Caki2 (cell line): ENCODE results near the gene TBX5. TPM values are rescaled to one million over a fixed set of nuclear protein-coding genes. Genes with fewer than 3 reads are reported as not detected.

Experiments used
- DNase-seq: peaks from one replicate; pipeline ENCODE4 v3.0.0-alpha.2; 2015; ENCODE audit warnings: low read depth
- in situ Hi-C: cut with HindIII; loops from 2 replicates; pipeline ENCODE4 v1.10.0; 2016; ENCODE audit warnings: low sequenced_read_pairs, low pct_unique_long_range_greater_than_20kb, mixed read lengths
- total RNA-seq: library from RNA; depleted of rRNA; stranded (reverse); fragments of >200 nt; shearing (Covaris generic); gene quantifications from 2 replicates; pipeline ENCODE4 v1.2.3, GENCODE V29; 2014; ENCODE audit warnings: low replicate concordance; rRNA removed

Gene TBX5
- not detected in 2 replicates for total RNA-seq

DNA sequence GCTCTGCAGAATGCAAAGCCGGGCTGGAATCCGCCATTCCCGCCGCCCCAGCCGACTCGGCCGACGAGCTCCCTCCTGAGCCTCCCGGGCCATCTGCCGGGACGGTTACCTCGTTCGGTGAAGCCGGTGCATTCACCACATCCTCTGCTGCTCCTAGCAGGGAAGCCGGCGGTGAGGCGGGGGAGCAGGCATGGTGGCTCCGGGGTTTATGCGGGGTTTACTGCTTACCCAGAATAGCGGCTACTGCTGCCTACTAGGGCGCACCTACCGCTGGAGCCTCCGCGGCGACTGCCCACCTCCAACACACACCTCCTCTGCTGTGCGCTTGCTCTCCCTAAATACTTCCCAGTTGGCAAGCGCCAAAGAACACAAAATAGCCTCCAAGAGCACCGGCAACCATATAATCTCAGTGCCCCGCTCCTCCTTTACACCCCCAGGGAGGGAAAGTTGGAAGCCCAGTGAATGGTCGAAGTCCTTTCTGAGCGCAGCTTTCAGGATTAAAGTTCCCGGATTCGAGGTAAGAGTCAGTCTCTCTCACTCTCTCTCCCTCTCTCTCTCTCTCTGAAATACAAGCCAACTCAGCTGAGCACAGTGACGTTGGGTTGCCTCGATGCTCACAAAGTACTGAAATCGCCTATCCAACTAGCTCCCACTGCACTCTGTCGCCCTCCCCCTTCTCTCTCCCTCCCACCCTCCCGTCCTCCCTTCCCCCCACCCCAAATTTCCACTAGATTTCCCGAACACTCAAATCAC is at the start of gene TBX5:
TBX5 (minus strand) TSS at position 626 of the 753 bp plus-strand sequence. CDS start 2,246 bp downstream, outside the sequence.
- in situ Hi-C loops = no loop called here
- no peak for DNase-seq

DNA sequence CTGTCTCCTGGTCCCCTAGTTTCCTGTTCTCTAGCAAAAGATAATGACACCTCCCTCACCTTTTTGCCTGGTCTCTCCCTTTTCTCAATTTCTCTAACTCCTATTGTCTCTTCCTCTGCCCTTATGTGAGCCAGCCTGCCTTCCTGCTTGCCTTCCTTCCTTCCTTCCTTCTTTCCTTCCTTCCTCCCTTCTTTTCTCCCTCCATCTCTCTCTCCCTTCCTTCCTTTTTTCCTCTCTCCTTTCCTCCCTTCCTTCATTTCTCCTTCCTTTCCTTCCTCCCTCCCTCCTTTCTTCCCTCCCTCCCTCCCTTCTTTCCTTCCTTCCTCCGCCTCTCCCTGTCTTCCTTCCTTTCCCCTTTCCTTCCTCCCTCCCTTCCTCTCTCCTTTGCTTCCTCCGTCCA is 45.7 kb upstream of the TBX5 start:
- DNase-seq = no peak
- in situ Hi-C loops = no loop called here

DNA sequence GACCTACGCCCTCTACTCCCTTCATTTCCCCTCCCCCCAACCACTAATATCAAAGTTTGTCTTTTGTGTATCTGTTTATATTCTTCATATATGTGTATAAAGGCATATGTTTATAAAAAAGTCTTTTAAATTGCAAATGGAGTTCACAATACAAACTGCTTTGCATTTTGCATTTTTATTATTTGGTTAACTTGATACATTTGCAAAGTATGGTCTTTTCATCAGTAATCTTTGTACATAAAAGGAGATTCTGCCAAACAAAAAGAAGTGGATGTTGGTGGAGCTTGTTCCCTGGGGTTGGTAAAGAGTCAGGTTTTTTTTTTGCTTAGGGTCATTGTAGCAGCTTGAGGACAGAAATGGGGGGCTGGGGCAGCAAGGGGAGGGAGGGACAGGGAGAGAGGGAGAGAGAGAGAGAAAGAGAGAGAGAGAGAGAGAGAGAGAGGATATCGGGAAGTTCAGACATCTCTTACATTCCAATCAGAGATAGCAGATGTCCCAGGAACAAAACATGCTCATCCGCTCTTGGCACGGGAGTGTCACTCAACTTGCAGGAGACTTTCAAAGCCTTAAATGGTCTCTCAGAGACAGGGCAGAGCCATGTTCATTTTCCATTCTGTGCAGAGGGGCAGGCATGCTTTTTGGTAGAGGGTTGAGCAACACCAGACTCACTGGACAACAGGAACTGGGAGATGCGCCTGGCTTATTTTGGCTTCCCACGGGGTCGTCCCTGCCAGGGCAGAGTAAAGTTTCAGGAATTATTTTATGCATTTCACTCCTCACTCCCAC is 44.8 kb upstream of the TBX5 start:
- in situ Hi-C loops = no loop called here
- no peak for DNase-seq

DNA sequence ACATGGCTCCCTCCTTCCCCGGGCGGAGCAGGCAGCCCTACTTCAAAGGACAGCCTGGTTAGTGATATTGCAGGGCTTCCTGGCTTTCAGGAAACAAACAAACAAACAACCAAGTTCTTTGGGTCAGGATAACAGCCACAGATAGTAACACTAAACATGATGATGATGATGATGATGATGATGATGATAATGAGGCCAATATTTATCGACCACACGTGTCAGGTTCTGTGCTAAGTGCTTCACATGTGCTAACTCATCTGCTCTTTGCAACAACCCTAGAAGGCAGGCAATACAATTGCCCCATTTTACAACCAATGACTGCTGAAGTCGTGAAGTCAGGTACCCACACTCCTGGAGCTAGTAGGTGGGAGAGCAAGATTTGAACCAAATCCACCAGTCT is 44.1 kb upstream of the TBX5 start:
- in situ Hi-C loops = no loop called here
- DNase-seq = no peak

GRCh38 chr12:114448618-114448933 is 42.6 kb upstream of the TBX5 start:
- no peak for DNase-seq
- in situ Hi-C loops = no loop called here

GRCh38 chr12:114447799-114448617 is 42.1 kb upstream of the TBX5 start:
- in situ Hi-C loops = no loop called here

DNA sequence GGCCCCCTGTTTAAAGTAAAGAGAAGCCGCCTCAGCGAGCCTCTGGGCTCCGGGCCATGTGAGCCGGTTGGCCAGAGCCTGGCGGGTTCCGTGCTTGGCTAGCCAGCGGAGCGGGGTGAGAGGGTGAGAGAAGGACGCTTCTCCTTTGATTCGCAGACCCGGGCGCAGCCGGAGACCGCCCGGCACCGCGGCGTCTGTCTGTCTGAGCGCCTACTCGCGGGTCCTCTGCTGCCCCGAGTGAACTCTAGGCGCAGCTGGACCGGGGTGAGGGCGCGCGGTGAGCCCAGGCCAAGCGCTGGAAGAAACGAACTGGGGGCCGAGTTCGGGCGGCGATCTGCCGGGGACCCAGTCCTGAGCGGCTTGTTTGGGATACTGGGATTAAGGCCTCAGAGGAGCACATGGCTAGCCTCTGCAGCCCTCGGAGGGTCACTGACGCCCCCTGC is 41.4 kb upstream of the TBX5 start:
- in situ Hi-C loops = no loop called here

More at GRCh38 chr12:114447799-114448617, 42.1 kb upstream of the TBX5 start:
- DNase-seq = no peak

GRCh38 chr12:114445401-114446323 is 39.7 kb upstream of the TBX5 start:
- no peak for DNase-seq
- in situ Hi-C loops = no loop called here

More for the DNA sequence above, 41.4 kb upstream of the TBX5 start:
- DNase-seq = no peak

DNA sequence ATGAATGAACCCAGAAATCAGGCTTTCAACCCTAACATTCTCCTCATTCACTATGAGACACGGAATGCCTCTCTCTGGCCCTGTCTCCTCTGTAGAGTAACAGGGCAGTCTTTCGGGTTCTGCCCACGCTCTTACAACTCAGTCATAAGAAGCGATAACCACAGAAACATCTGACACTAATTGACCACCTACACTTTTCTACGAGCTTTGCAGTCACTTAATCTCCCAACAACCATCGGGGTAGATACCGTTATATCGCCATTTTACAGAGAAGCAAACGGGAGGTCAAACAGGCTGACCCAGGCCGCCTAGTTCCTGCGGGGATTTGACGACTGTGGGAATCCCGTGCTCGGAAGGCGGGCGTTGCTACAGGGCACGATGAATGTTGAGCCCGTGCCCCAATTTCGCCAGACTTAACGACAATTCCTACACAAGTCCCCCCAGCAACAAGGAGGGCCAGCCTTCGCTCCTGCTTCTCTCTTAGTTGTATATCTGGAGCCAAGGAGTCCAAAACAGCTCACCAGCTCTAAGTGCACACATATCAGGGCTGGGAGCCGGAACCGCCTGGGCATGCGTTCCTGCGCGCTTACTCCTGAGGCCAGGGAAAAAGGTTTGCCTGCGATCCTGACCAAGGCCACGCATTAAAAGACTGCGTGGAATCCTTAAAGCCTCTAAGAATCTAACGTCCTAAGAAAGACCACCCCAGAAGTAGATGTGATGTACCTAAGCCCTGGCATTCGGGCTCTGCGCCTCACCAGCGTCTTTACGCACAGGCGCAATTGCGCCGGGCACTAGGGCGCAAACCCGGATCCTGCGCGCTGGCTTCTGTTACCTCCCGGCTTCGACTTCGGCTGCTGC is 38.7 kb upstream of the TBX5 start:
- in situ Hi-C loops = no loop called here
- DNase-seq = no peak

- DNase-seq = no peak
- in situ Hi-C loops = no loop called here
Observed at GRCh38 chr12:114443607-114444421, 37.9 kb upstream of the TBX5 start.

- in situ Hi-C loops = no loop called here
- no peak for DNase-seq
Observed at GRCh38 chr12:114442578-114442977, 36.6 kb upstream of the TBX5 start.

DNA sequence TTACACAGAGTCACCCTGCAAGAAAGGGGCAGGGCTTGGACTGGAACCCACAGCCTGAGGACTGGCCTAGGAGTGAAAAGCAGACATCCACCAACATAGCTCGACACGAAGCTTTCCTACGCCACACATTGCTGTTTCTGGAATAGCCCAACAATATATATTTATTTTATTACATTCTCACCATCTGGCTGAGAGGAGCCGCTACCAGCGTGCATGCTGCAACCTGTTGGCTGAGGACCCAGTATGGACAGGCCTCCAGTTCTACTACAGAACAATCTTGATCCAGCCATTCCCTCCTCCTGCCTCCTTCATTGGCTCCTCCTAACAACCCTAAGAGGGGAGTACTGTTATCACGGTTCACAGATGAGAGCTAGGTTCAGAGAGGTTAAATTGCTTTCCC is 35.6 kb upstream of the TBX5 start:
- no peak for DNase-seq
- in situ Hi-C loops = no loop called here

DNA sequence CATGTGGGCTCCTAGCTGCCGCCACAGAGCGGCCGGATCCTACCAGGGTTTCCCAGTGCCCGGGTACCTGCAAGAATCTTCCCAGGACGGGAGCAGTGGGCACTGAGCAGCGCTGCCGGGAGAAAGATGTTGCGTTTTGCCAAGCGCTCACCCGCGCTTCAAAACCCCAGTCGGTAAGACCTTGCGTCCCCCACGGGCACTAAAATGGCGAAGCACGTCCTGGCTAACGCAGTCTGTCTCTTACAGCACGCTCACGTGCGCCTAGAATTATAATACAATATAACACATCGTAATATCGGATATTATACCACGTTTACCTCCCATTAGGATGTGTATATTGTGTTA is 35.1 kb upstream of the TBX5 start:
- in situ Hi-C loops = no loop called here
- no peak for DNase-seq

- in situ Hi-C loops = no loop called here
- DNase-seq = no peak
Observed at GRCh38 chr12:114440270-114441038, 34.5 kb upstream of the TBX5 start.

DNA sequence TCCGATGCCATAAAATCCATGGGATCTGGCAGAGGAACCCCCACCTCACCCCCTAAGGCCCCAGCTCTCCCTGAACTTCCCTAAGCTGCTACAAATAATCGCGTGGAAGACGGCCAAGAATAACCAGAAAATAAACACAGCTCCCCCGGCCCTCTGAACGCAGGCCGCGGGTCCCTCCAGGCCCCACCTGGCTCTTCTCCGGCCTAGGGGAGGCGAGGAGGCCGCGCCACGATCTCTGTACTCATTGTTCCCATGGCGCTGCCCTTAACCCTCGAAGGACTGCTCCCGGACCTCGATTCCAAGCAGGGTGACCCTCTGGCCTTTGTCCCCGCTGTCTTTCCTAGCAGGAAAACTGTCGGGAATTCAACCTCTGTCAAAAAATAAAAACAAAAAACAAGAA is 33.9 kb upstream of the TBX5 start:
- in situ Hi-C loops = no loop called here

DNA sequence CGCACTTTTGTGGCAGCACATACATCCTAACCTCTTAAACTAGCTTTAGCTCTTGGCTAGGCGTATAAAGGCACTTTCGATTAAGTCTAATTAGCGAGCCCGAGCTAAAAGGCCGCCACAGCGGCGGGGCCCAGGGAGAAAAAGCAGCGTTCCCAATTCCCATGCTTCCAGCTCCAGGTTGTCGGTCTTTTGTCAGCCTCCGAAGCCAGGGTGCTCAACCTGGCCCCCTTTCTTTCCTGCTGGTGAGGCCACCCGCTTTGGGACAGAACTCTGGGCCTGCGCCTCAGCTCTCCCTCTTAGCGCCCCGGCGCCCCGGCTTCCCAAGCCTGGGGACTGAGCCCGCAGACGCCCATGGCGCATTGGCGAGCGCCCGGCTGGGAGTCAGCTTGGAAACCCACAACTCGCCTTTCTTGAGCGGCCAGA is 33.3 kb upstream of the TBX5 start:
- in situ Hi-C loops = no loop called here
- DNase-seq = no peak

More for the DNA sequence above, 33.9 kb upstream of the TBX5 start:
- DNase-seq = no peak
